ENCODE data around the gene CDHR1.
"Not testable (repeated sequence)": the region's sequence is repeated elsewhere in the genome, so short reads cannot be mapped to it uniquely, and the experiment has no call there.

Gene CDHR1

DNA sequence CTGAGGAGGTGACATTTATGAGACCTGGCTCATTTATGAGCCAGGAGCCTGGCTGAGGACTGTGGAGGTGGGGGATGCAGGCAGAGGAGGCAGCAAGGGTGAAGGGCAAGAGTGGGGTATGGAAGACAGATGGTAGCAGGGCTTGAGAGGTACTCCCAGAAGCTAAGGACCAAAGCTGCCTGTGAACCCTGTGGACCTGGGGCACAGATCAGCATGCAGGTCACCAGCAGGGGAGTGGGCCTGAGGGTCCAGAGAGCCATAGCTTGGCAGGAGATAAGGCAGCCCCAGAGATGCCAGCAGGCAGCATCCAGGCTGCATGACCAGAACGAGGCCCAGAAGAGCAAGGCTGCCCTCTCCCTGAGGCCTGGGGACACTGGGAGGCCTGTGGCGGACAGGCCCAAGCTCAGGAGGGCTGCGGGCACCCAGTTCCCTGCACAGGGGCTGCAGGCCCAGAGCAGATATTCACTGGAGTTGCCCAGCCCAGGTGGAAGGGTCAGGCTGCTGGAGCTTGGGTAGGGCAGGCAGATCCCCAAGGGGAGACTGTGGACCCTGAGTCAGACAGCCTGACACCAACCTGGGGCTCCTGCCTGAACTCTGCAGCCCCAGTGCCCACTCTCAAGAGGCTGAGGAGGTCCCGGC, 17.4 kb upstream of the CDHR1 start:
- H3K27ac ChIP-seq: no peak overlapping the region
- TF ChIP-seq, protein P1, sequence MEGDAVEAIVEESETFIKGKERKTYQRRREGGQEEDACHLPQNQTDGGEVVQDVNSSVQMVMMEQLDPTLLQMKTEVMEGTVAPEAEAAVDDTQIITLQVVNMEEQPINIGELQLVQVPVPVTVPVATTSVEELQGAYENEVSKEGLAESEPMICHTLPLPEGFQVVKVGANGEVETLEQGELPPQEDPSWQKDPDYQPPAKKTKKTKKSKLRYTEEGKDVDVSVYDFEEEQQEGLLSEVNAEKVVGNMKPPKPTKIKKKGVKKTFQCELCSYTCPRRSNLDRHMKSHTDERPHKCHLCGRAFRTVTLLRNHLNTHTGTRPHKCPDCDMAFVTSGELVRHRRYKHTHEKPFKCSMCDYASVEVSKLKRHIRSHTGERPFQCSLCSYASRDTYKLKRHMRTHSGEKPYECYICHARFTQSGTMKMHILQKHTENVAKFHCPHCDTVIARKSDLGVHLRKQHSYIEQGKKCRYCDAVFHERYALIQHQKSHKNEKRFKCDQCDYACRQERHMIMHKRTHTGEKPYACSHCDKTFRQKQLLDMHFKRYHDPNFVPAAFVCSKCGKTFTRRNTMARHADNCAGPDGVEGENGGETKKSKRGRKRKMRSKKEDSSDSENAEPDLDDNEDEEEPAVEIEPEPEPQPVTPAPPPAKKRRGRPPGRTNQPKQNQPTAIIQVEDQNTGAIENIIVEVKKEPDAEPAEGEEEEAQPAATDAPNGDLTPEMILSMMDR (IDR thresholded peaks at IDR 0.05): no peak
- no peak for TF ChIP-seq ZFX (IDR thresholded peaks at IDR 0.05; ENCODE audit: borderline replicate concordance)

DNA sequence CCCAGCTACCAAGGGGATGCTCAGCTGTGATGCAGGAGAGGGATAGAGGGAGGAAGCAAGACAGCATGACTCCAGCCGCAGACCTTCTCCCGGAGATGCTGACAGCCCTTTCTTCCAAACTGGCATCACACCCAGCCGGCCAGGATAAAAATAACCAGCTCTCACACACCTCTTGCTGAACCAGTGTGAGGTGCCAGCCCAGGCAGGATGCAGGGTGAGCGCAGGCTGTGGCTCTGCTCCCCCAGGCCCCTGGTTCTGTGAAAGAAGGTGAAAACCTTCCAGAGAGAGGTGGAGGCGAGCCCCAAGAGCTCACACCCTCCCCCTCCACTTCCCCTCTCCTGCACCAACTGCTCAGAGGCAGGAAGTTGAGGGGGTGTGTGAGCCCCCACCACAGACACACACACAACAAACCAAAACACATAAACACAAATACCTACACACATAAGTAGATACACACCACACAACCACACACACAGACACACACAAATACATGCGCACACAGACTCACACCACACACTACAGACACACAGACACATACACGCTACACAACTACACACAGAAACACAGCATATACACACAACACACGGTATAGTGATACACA, 16.7 kb upstream of the CDHR1 start:
- no peak overlapping the region for H3K27ac ChIP-seq

DNA sequence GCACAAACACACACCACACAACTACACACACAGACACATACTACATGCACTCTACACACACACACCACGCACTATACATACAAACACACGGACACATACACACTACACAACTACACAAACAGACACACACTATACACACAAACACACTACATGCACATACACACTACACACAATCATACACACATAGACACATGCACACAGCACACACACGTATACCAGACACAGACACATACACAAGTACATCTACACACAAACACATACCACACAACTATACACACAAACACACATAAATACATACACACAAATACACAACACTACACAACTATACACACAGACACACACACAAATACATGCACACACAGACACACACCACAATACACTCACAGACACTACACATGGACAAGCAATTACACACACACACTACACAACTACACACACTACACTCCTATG, 16.2 kb upstream of the CDHR1 start:
- TF ChIP-seq, protein P1 (IDR thresholded peaks at IDR 0.05): no peak
- no peak for TF ChIP-seq ZFX (IDR thresholded peaks at IDR 0.05; ENCODE audit: borderline replicate concordance)
- H3K27ac ChIP-seq: no peak overlapping the region

More for the DNA sequence above, 16.7 kb upstream of the CDHR1 start:
- TF ChIP-seq, protein P1 (IDR thresholded peaks at IDR 0.05): no peak
- TF ChIP-seq ZFX (IDR thresholded peaks at IDR 0.05; ENCODE audit: borderline replicate concordance): no peak

DNA sequence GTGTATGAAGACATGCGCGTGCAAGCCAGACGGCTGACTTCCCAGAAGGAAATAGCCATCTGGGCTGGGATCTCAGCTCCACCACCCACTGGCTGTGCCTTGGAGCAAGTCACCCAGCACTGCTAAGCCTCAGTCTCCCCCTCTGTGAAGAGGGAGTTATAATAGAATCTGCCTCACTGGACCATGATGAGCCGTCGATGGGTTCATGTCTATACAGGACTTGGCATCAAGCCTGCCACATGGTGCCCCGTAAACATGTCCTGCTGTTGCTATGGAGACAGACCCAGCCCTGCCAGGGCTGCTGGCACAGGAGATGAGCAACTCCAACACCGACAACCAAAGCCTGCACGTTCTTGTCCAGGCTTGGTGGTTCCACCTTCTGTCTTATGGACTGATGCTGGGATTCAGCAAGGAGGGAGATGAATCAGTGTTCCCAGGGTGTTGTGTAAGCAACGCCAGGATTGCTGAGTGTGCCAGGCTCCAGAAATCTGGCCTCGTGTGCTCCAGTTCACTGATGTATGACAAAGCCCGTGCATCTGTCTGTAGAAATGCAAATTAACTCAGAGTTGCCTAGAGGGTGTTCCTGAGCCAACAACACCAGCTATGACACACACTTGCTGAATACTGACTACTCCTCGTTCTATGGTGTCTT, 15.2 kb upstream of the CDHR1 start:
- no peak overlapping the region for H3K27ac ChIP-seq
- TF ChIP-seq, protein P1 (IDR thresholded peaks at IDR 0.05): no peak
- no peak for TF ChIP-seq ZFX (IDR thresholded peaks at IDR 0.05; ENCODE audit: borderline replicate concordance)

DNA sequence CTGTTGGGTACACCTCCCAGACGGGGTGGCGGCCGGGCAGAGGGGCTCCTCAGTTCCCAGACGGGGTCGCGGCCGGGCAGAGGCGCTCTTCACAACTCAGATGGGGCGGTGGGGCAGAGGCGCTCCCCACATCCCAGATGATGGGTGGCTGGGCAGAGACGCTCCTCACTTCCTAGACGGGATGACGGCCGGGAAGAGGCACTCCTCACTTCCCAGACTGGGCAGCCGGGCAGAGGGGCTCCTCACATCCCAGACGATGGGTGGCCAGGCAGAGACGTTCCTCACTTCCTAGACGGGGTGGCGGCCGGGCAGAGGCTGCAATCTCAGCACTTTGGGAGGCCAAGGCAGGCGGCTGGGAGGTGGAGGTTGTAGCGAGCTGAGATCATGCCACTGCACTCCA, 14.0 kb upstream of the CDHR1 start:
- not testable (repeated sequence) for H3K27ac ChIP-seq

DNA sequence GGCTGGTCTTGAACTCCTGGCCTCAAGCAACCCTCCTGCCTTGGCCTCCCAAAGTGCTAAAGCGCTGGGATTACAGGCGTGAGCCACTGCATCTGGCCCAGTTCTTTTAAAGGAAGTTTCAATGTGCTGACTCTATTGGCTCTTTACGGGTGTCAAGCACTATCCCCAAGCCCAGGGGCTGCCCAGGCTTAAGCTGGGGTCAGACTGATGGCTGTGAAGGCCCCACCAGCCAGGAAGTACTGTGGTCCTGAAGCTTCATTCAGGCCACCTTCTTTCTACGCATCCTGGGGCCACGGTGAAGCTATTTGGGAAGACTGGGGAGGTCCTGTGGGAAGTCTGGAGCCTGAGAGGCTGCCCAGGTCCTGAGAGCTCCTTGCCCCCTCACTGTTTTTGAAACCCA, 12.7 kb upstream of the CDHR1 start:
- TF ChIP-seq, protein P1 (IDR thresholded peaks at IDR 0.05): no peak
- no peak for TF ChIP-seq ZFX (IDR thresholded peaks at IDR 0.05; ENCODE audit: borderline replicate concordance)
- H3K27ac ChIP-seq: no peak overlapping the region

DNA sequence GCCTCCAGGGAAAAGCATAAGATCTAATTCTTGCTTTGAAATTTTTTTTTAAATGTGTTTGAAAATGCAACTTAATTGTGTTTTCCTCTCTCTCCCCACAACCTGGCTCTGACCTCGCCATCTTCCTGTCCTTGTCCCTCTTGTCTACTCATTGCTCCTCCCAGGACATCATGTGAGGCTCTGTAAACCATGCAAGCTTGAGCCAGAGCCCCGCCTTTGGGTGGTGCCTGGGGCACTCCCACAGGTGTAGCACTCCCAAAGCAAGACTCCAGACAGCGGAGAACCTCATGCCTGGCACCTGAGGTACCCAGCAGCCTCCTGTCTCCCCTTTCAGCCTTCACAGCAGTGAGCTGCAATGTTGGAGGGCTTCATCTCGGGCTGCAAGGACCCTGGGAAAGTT, 9.8 kb upstream of the CDHR1 start:
- TF ChIP-seq ZFX (IDR thresholded peaks at IDR 0.05; ENCODE audit: borderline replicate concordance): no peak
- TF ChIP-seq, protein P1 (IDR thresholded peaks at IDR 0.05): no peak
- H3K27ac ChIP-seq: no peak overlapping the region
